Skeletal muscle satellite cell (primary cell): ENCODE data around the gene TBKBP1.

Experiments used
- H3K27me3 ChIP-seq: 2 replicates; pipeline ENCODE4 v1.7.0; 2013; ENCODE audit warnings: low read length; ENCODE audit not compliant: control insufficient read depth, insufficient read depth
- H3K36me3 ChIP-seq: 2 replicates; pipeline ENCODE4 v1.7.0; 2013; ENCODE audit warnings: mild to moderate bottlenecking, control low read depth, low read length; ENCODE audit not compliant: insufficient read depth
- H3K4me1 ChIP-seq: 2 replicates; pipeline ENCODE4 v1.7.0; 2013; ENCODE audit warnings: low read length; ENCODE audit not compliant: control insufficient read depth, insufficient read depth
- H3K4me2 ChIP-seq: 2 replicates; pipeline ENCODE4 v1.7.0; 2013; ENCODE audit warnings: mild to moderate bottlenecking, low read length
- H3K4me3 ChIP-seq: 2 replicates; pipeline ENCODE4 v1.7.0; 2013; ENCODE audit warnings: low read length
- H3K9ac ChIP-seq: 2 replicates; pipeline ENCODE4 v1.7.0; 2013; ENCODE audit warnings: mild to moderate bottlenecking, low read depth, low read length, moderate library complexity
- H3K9me3 ChIP-seq: replicated peaks from 2 replicates; pipeline ENCODE4 v1.7.0; 2013; ENCODE audit warnings: mild to moderate bottlenecking, control low read depth, low read length

TBKBP1 gene

GRCh38 chr17:47730681-47731080 is 36.7 kb downstream of the TBKBP1 start:
- H3K27me3 ChIP-seq: peaks cover 91% of the 10 kb centered on the region
- no peaks in the 10 kb centered on the region for H3K4me1 ChIP-seq
- H3K36me3 ChIP-seq: no peaks in the 10 kb centered on the region
- H3K9me3 ChIP-seq: no peaks in the 10 kb centered on the region
- no peak overlapping the region for H3K4me2 ChIP-seq
- no peak overlapping the region for H3K9ac ChIP-seq
- no peak overlapping the region for H3K4me3 ChIP-seq

GRCh38 chr17:47731396-47731795 is 37.4 kb downstream of the TBKBP1 start:
- Histone ChIP-seq H3K27me3 (peaks cover 91% of the 10 kb centered on the region), H3K9me3 (no peaks in the 10 kb centered on the region), H3K4me1 (no peaks in the 10 kb centered on the region)

GRCh38 chr17:47732399-47733046 is 38.6 kb downstream of the TBKBP1 start:
- no peaks in the 10 kb centered on the region for H3K4me1 ChIP-seq
- no peaks in the 10 kb centered on the region for H3K9me3 ChIP-seq
- H3K27me3 ChIP-seq: peaks cover 91% of the 10 kb centered on the region
- no peak overlapping the region for H3K4me2 ChIP-seq
- no peaks in the 10 kb centered on the region for H3K36me3 ChIP-seq
- H3K4me3 ChIP-seq: no peak overlapping the region
- no peak overlapping the region for H3K9ac ChIP-seq

More at GRCh38 chr17:47731396-47731795, 37.4 kb downstream of the TBKBP1 start:
- Histone ChIP-seq H3K9ac (no peak overlapping the region), H3K36me3 (no peaks in the 10 kb centered on the region), H3K4me3 (no peak overlapping the region), H3K4me2 (no peak overlapping the region)

- no peak within 1 kb of the TSS for H3K4me3 ChIP-seq
- no peak within 1 kb of the TSS for H3K9ac ChIP-seq
- H3K9me3 ChIP-seq: no peaks in the 10 kb centered on the region
- H3K4me1 ChIP-seq: no peaks in the 10 kb centered on the region
- peak within 1 kb of the TSS; percentile 56 for H3K4me2 ChIP-seq
- peaks cover 87% of the 10 kb centered on the region for H3K27me3 ChIP-seq
- H3K36me3 ChIP-seq: no peaks in the 10 kb centered on the region
Measured at GRCh38 chr17:47733047-47733673, 39.2 kb downstream of the TBKBP1 start, which contains the start of gene TBX21. TSS of gene TBX21 (plus strand) at chr17:47733236. CDS start at chr17:47733455, 219 bp downstream.

- Histone ChIP-seq H3K4me2 (peak overlapping the region; percentile 56), H3K9me3 (no peaks in the 10 kb centered on the region), H3K36me3 (no peaks in the 10 kb centered on the region), H3K9ac (no peak overlapping the region), H3K27me3 (peaks cover 83% of the 10 kb centered on the region), H3K4me1 (no peaks in the 10 kb centered on the region), H3K4me3 (no peak overlapping the region)
Measured at GRCh38 chr17:47733674-47734410, 39.9 kb downstream of the TBKBP1 start.

- H3K9ac ChIP-seq: no peak overlapping the region
- H3K4me3 ChIP-seq: no peak overlapping the region
Measured at GRCh38 chr17:47735139-47735464, 41.1 kb downstream of the TBKBP1 start.

GRCh38 chr17:47735536-47736011 is 41.6 kb downstream of the TBKBP1 start:
- Histone ChIP-seq H3K4me2 (no peak overlapping the region), H3K4me3 (no peak overlapping the region), H3K9ac (no peak overlapping the region), H3K9me3 (no peaks in the 10 kb centered on the region), H3K27me3 (peaks cover 75% of the 10 kb centered on the region), H3K4me1 (no peaks in the 10 kb centered on the region), H3K36me3 (no peaks in the 10 kb centered on the region)

More at GRCh38 chr17:47735139-47735464, 41.1 kb downstream of the TBKBP1 start:
- Histone ChIP-seq H3K4me2 (no peak overlapping the region), H3K27me3 (peaks cover 76% of the 10 kb centered on the region), H3K36me3 (no peaks in the 10 kb centered on the region), H3K9me3 (no peaks in the 10 kb centered on the region), H3K4me1 (no peaks in the 10 kb centered on the region)

- Histone ChIP-seq H3K27me3 (peaks cover 72% of the 10 kb centered on the region), H3K4me1 (no peaks in the 10 kb centered on the region)
Measured at GRCh38 chr17:47736501-47737495, 42.8 kb downstream of the TBKBP1 start.

GRCh38 chr17:47738178-47738577 is 44.2 kb downstream of the TBKBP1 start:
- no peaks in the 10 kb centered on the region for H3K4me1 ChIP-seq

More at GRCh38 chr17:47736501-47737495, 42.8 kb downstream of the TBKBP1 start:
- H3K4me3 ChIP-seq: no peak overlapping the region
- no peaks in the 10 kb centered on the region for H3K36me3 ChIP-seq
- H3K9me3 ChIP-seq: no peaks in the 10 kb centered on the region
- H3K4me2 ChIP-seq: no peak overlapping the region
- no peak overlapping the region for H3K9ac ChIP-seq

GRCh38 chr17:47739150-47739549 is 45.2 kb downstream of the TBKBP1 start:
- Histone ChIP-seq H3K4me2 (no peak overlapping the region), H3K4me1 (no peaks in the 10 kb centered on the region), H3K27me3 (peaks cover 67% of the 10 kb centered on the region), H3K9ac (no peak overlapping the region), H3K4me3 (no peak overlapping the region), H3K9me3 (no peaks in the 10 kb centered on the region), H3K36me3 (no peaks in the 10 kb centered on the region)

More at GRCh38 chr17:47738178-47738577, 44.2 kb downstream of the TBKBP1 start:
- Histone ChIP-seq H3K4me2 (no peak overlapping the region), H3K27me3 (peaks cover 70% of the 10 kb centered on the region), H3K36me3 (no peaks in the 10 kb centered on the region), H3K4me3 (no peak overlapping the region), H3K9ac (no peak overlapping the region), H3K9me3 (no peaks in the 10 kb centered on the region)
